A549 (cell line): ENCODE data around the gene FNDC3A. TPM values are rescaled to one million over a fixed set of nuclear protein-coding genes. Genes with fewer than 3 reads are reported as not detected.

Source experiments
- ATAC-seq, 2 experiments: fragments of 200-7000 bp in 1 of 2; fragments of >200 bp in 1 of 2; cut with Nextera tagmentation in 1 of 2; cut with Tn5 transposase in 1 of 2; 3 replicates each; pipeline versions ENCODE4 v1.8.0 to v1.9.1; 2018 to 2020; ENCODE audit warnings: mild to moderate bottlenecking in 1 of 2, moderate library complexity in 1 of 2
- CTCF ChIA-PET: fragments of 300-600 bp; sonication (Branson Sonifier 250); formaldehyde crosslinking; extraction: SDS; loops from one replicate; lab custom pipeline; 2021; ENCODE audit warnings: antibody characterized with exemption, inconsistent platforms; lab: Yijun Ruan, JAX
- POLR2A ChIA-PET: fragments of 350-600 bp; formaldehyde crosslinking; extraction: SDS; loops from one replicate; lab custom pipeline; 2021; ENCODE audit warnings: antibody characterized with exemption, inconsistent platforms; lab: Yijun Ruan, JAX
- DNase-seq, 2 experiments: peaks; one replicate each; pipeline versions ENCODE4 v3.0.0 to v3.0.0-alpha.2; 2011 to 2016; ENCODE audit warnings: low read depth in 1 of 2, low spot score in 1 of 2
- FAIRE-seq: peaks from 2 replicates; lab custom pipeline; 2011; peaks lifted over from hg19 to GRCh38; lab: Jason Lieb, UNC
- H3K27ac ChIP-seq, 2 experiments: fragments of >200 bp; sonication (Bioruptor Twin); formaldehyde crosslinking; 3 replicates each; pipeline ENCODE4 v1.5.1; 2016 to 2017
- H3K4me1 ChIP-seq: fragments of >200 bp; sonication (Bioruptor Twin); formaldehyde crosslinking; 3 replicates; pipeline ENCODE4 v1.6.1; 2016
- H3K4me2 ChIP-seq: fragments of >200 bp; sonication (Bioruptor Twin); formaldehyde crosslinking; 3 replicates; pipeline ENCODE4 v1.6.1; 2016
- H3K4me3 ChIP-seq: fragments of >200 bp; sonication (Bioruptor Twin); formaldehyde crosslinking; 3 replicates; pipeline ENCODE4 v1.5.1; 2016
- H3K9me3 ChIP-seq: fragments of >200 bp; sonication (Bioruptor Twin); formaldehyde crosslinking; 3 replicates; pipeline ENCODE4 v1.6.1; 2016
- CBX8 ChIP-seq: fragments of 200-600 bp; sonication (generic); IDR thresholded peaks from 2 replicates; pipeline ENCODE4 v1.6.1; 2016
- CHD2 ChIP-seq: fragments of 150-350 bp; IDR thresholded peaks from 2 replicates; pipeline ENCODE4 v1.6.1; 2014; ENCODE audit warnings: low read length; ENCODE audit not compliant: partially characterized antibody
- ESRRA ChIP-seq: fragments of 150-350 bp; IDR thresholded peaks from 2 replicates; pipeline ENCODE4 v1.6.1; 2014; ENCODE audit warnings: mild to moderate bottlenecking, low read length, borderline replicate concordance
- FOSB ChIP-seq: fragments of 250-450 bp; sonication (Bioruptor Pico); IDR thresholded peaks from 2 replicates; pipeline ENCODE4 v1.5.0; 2020; ENCODE audit warnings: mild to moderate bottlenecking, moderate library complexity
- FOSL2 ChIP-seq, 2 experiments: fragments of 450-650 bp in 1 of 2; fragments of >200 bp in 1 of 2; sonication (Bioruptor Twin) in 1 of 2; formaldehyde crosslinking; IDR thresholded peaks; 2 replicates each; pipeline versions ENCODE4 v1.5.0 to v1.6.1; 2016 to 2020; ENCODE audit warnings: mild to moderate bottlenecking in 1 of 2, moderate library complexity in 1 of 2
- FOXS1 ChIP-seq: fragments of 250-450 bp; sonication (Bioruptor Pico); IDR thresholded peaks from 2 replicates; pipeline ENCODE4 v1.5.0; 2020; ENCODE audit warnings: mild to moderate bottlenecking, moderate library complexity
- GATA3 ChIP-seq: IDR thresholded peaks from 2 replicates; pipeline ENCODE4 v1.6.1; 2012; ENCODE audit warnings: borderline replicate concordance
- HDAC2 ChIP-seq: fragments of 200-600 bp; sonication (generic); IDR thresholded peaks from 2 replicates; pipeline ENCODE4 v1.6.1; 2016
- HOXA7 ChIP-seq: fragments of 250-450 bp; sonication (Bioruptor Pico); IDR thresholded peaks from 2 replicates; pipeline ENCODE4 v1.5.0; 2020; ENCODE audit warnings: mild to moderate bottlenecking, moderate library complexity
- HOXB5 ChIP-seq: fragments of 250-450 bp; sonication (Bioruptor Pico); IDR thresholded peaks from 2 replicates; pipeline ENCODE4 v1.5.0; 2020; ENCODE audit warnings: mild to moderate bottlenecking, moderate library complexity
- JUN ChIP-seq, 2 experiments: fragments of >200 bp; sonication (Bioruptor Twin); formaldehyde crosslinking; IDR thresholded peaks; 2 replicates in 1 of 2; 3 replicates in 1 of 2; pipeline ENCODE4 v1.6.1; 2016 to 2017
- KDM5A ChIP-seq: fragments of 200-600 bp; sonication (generic); IDR thresholded peaks from 2 replicates; pipeline ENCODE4 v1.6.1; 2016; ENCODE audit warnings: antibody characterized with exemption, mild to moderate bottlenecking
- MAFK ChIP-seq: fragments of 450-650 bp; IDR thresholded peaks from 2 replicates; pipeline ENCODE4 v1.6.1; 2014; ENCODE audit not compliant: partially characterized antibody
- MAZ ChIP-seq: fragments of 150-350 bp; IDR thresholded peaks from 2 replicates; pipeline ENCODE4 v1.6.1; 2014; ENCODE audit warnings: antibody characterized with exemption, low read depth, low read length, borderline replicate concordance
- MYC ChIP-seq: IDR thresholded peaks from 2 replicates; pipeline ENCODE4 v1.6.1; 2012; ENCODE audit warnings: mild to moderate bottlenecking, inconsistent platforms, low read length, improper control_type of control experiment, borderline replicate concordance
- NPAS2 ChIP-seq: fragments of 250-450 bp; sonication (Bioruptor Pico); IDR thresholded peaks from 2 replicates; pipeline ENCODE4 v1.8.0; 2022; ENCODE audit warnings: mild to moderate bottlenecking, moderate library complexity, borderline replicate concordance
- NR3C1 ChIP-seq: fragments of >200 bp; sonication (Bioruptor Twin); formaldehyde crosslinking; IDR thresholded peaks from 3 replicates; pipeline ENCODE4 v1.6.1; 2017
- RCOR1 ChIP-seq: fragments of 150-350 bp; IDR thresholded peaks from 2 replicates; pipeline ENCODE4 v1.6.1; 2014; ENCODE audit warnings: antibody characterized with exemption, low read length, low read depth
- SMC3 ChIP-seq: fragments of >200 bp; sonication (Bioruptor Twin); formaldehyde crosslinking; IDR thresholded peaks from 3 replicates; pipeline ENCODE4 v1.6.1; 2018; ENCODE audit warnings: inconsistent platforms
- TFCP2L1 ChIP-seq: fragments of 250-450 bp; sonication (Bioruptor Pico); IDR thresholded peaks from 2 replicates; pipeline ENCODE4 v1.5.0; 2021; ENCODE audit warnings: mild to moderate bottlenecking
- TP53 ChIP-seq: fragments of 250-450 bp; sonication (Bioruptor Pico); IDR thresholded peaks from 2 replicates; pipeline ENCODE4 v1.5.0; 2021; ENCODE audit warnings: mild to moderate bottlenecking, moderate library complexity
- ZC3H11A ChIP-seq: fragments of 450-650 bp; IDR thresholded peaks from 2 replicates; pipeline ENCODE4 v1.6.1; 2014; ENCODE audit warnings: antibody characterized with exemption, mild to moderate bottlenecking
- ZFP36 ChIP-seq: fragments of 450-650 bp; IDR thresholded peaks from 2 replicates; pipeline ENCODE4 v1.6.1; 2014; ENCODE audit warnings: borderline replicate concordance; ENCODE audit not compliant: partially characterized antibody
- ZNF302 ChIP-seq: fragments of 250-450 bp; sonication (Bioruptor Pico); IDR thresholded peaks from 2 replicates; pipeline ENCODE4 v1.9.0; 2021; ENCODE audit warnings: inconsistent platforms, mild to moderate bottlenecking, moderate library complexity
- ZSCAN20 ChIP-seq: fragments of 250-450 bp; sonication (Bioruptor Pico); IDR thresholded peaks from 2 replicates; pipeline ENCODE4 v1.8.0; 2022; ENCODE audit warnings: mild to moderate bottlenecking, moderate library complexity
- WGBS: methylation state at CpG from one replicate; pipeline ENCODE4 v1.1.6; 2017; ENCODE audit errors: missing lambda C conversion rate; 5-methylcytosine and 5-hydroxymethylcytosine counted together
- polyA plus RNA-seq, 4 experiments: library from polyadenylated mRNA; depleted of rRNA in 3 of 4; stranded (reverse); fragments of >200 nt; fragmentation: RNase III in 1 of 4; extraction: RNeasy Plus Mini Kit Qiagen cat#74134 plus additional on column Dnase treatment in 1 of 4; gene quantifications; 2 replicates in 3 of 4; 3 replicates in 1 of 4; pipeline ENCODE4 v1.2.3, GENCODE V29; 2011 to 2017
- TF ChIP-seq, protein P1 (sequence below): fragments of 250-450 bp; sonication (Bioruptor Pico); IDR thresholded peaks from 2 replicates; pipeline ENCODE4 v1.5.0; 2020; ENCODE audit warnings: low read depth, mild to moderate bottlenecking, moderate library complexity
- TF ChIP-seq, protein P2 (sequence below): IDR thresholded peaks from 2 replicates; pipeline ENCODE4 v1.6.1; 2012; ENCODE audit warnings: low read depth, borderline replicate concordance
- TF ChIP-seq, protein P3 (sequence below): fragments of 250-450 bp; sonication (Bioruptor Pico); IDR thresholded peaks from 2 replicates; pipeline ENCODE4 v1.5.0; 2021; ENCODE audit warnings: mild to moderate bottlenecking, moderate library complexity, borderline replicate concordance
- TF ChIP-seq, protein P4 (sequence below): fragments of 150-350 bp; IDR thresholded peaks from 2 replicates; pipeline ENCODE4 v1.6.1; 2014; ENCODE audit warnings: low read depth, mild to moderate bottlenecking, low read length
- TF ChIP-seq, protein P5 (sequence below): IDR thresholded peaks from 2 replicates; pipeline ENCODE4 v1.6.1; 2012
- TF ChIP-seq, protein P6 (sequence below): IDR thresholded peaks from 2 replicates; pipeline ENCODE4 v1.6.1; 2012

Gene FNDC3A
- polyA plus RNA-seq, 2 of the 4 experiments (the other 2 are of a cell fraction) = 16.0 to 32.6 TPM

DNA sequence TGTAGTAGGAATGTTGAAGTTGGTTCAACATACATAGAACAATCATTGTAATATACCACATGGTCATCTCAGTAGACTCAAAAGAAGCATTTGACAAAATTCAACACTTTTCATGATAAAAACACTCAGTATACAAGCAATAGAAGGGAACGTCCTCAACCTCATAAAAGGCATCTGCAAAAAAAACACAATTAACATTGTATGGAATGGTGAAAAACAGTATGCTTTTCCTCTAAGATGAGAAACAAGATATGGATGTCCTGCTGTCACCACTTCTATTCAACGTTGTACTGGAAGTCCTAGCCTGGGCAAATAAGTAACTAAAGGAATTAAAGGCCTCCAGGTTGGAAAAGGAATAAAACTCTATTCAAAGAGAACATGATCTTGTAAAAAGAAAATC, 54.5 kb downstream of the FNDC3A start (continued):
- TF ChIP-seq FOSL2 (IDR thresholded peaks at IDR 0.05) = no peak
- TF ChIP-seq FOSL2 (CRISPR knock-in tag; IDR thresholded peaks at IDR 0.05) = no peak
- TF ChIP-seq NR3C1 = no peak
- TF ChIP-seq TFCP2L1 (CRISPR knock-in tag) = no peak
- no peak for TF ChIP-seq CBX8
- TF ChIP-seq, protein P1, sequence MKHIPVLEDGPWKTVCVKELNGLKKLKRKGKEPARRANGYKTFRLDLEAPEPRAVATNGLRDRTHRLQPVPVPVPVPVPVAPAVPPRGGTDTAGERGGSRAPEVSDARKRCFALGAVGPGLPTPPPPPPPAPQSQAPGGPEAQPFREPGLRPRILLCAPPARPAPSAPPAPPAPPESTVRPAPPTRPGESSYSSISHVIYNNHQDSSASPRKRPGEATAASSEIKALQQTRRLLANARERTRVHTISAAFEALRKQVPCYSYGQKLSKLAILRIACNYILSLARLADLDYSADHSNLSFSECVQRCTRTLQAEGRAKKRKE = no peak
- no peak for TF ChIP-seq ESRRA
- TF ChIP-seq, protein P2, sequence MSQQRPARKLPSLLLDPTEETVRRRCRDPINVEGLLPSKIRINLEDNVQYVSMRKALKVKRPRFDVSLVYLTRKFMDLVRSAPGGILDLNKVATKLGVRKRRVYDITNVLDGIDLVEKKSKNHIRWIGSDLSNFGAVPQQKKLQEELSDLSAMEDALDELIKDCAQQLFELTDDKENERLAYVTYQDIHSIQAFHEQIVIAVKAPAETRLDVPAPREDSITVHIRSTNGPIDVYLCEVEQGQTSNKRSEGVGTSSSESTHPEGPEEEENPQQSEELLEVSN = no peak

DNA sequence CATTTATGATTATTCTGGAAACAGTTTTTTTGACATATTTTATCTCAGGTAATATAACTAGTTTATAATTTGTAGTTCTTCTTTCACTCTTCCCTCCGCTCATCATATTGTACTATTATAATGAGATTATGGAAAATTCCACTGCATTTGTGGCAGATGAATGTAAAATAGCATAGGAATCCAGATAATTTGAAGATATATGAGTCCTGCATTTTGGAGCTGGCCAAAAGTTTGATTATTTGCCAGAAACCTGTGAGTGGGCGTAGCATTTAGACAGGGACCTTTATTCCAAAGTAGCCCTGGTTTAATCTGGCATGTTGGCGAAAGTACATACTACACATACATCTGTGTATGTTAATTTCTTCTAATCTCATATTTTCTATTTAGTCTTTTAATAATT, 65.2 kb downstream of the FNDC3A start:
- DNase-seq (no peak), FAIRE-seq (no peak)
- no peak overlapping the region for H3K27ac ChIP-seq
- H3K4me2 ChIP-seq = no peak overlapping the region
- 89% methylated on average over 3 of the region's 3 CpGs for WGBS
- TF ChIP-seq TP53 (no peak), MAFK (no peak), SMC3 (no peak), HDAC2 (no peak), NPAS2 (CRISPR knock-in tag) (no peak), FOSB (CRISPR knock-in tag) (no peak), CHD2 (no peak), MAZ (no peak), ZC3H11A (no peak), MYC (no peak), HOXB5 (CRISPR knock-in tag) (no peak), NR3C1 (no peak), FOXS1 (no peak)
- TF ChIP-seq, protein P2 = no peak
- TF ChIP-seq, protein P3, sequence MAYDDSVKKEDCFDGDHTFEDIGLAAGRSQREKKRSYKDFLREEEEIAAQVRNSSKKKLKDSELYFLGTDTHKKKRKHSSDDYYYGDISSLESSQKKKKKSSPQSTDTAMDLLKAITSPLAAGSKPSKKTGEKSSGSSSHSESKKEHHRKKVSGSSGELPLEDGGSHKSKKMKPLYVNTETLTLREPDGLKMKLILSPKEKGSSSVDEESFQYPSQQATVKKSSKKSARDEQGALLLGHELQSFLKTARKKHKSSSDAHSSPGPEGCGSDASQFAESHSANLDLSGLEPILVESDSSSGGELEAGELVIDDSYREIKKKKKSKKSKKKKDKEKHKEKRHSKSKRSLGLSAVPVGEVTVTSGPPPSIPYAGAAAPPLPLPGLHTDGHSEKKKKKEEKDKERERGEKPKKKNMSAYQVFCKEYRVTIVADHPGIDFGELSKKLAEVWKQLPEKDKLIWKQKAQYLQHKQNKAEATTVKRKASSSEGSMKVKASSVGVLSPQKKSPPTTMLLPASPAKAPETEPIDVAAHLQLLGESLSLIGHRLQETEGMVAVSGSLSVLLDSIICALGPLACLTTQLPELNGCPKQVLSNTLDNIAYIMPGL (CRISPR knock-in tag) = no peak
- TF ChIP-seq, protein P4, sequence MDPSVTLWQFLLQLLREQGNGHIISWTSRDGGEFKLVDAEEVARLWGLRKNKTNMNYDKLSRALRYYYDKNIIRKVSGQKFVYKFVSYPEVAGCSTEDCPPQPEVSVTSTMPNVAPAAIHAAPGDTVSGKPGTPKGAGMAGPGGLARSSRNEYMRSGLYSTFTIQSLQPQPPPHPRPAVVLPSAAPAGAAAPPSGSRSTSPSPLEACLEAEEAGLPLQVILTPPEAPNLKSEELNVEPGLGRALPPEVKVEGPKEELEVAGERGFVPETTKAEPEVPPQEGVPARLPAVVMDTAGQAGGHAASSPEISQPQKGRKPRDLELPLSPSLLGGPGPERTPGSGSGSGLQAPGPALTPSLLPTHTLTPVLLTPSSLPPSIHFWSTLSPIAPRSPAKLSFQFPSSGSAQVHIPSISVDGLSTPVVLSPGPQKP = no peak
- TF ChIP-seq, all 56 proteins: peak for 0
- ChIA-PET POLR2A (no interaction called here), CTCF (no interaction called here)
- H3K9me3 ChIP-seq = no peaks in the 10 kb centered on the region
- ATAC-seq = no peak
- H3K4me1 ChIP-seq = no peaks in the 10 kb centered on the region
- H3K4me3 ChIP-seq = no peak overlapping the region

DNA sequence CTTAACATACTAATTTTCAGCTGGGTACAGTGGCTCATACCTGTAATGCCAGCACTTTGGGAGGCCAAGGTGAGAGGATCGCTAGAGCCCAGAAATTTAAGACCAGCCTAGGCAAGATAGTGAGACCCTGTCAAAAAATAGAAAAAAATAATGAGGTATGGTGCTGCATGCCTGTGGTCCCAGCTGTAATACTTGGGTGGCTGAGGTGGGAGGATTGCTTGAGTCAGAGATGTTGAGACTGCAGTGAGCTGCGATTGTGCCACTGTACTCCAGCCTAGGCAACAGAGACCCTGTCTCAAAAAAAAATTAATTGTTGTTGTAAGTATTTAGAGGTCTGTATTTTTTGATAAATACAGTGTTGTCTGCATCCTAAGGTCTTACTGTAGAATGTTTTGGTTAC, 66.8 kb downstream of the FNDC3A start:
- 88% methylated on average over 2 of the region's 2 CpGs for WGBS
- Histone ChIP-seq H3K4me2 (no peak overlapping the region), H3K4me1 (no peaks in the 10 kb centered on the region), H3K9me3 (no peaks in the 10 kb centered on the region), H3K27ac (no peak overlapping the region), H3K4me3 (no peak overlapping the region)
- ChIA-PET CTCF (no interaction called here), POLR2A (no interaction called here)
- TF ChIP-seq, protein P5, sequence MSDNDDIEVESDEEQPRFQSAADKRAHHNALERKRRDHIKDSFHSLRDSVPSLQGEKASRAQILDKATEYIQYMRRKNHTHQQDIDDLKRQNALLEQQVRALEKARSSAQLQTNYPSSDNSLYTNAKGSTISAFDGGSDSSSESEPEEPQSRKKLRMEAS = no peak
- TF ChIP-seq FOSB (CRISPR knock-in tag) (no peak), HDAC2 (no peak), JUN (IDR thresholded peaks at IDR 0.05) (no peak), HOXB5 (CRISPR knock-in tag) (no peak), HOXA7 (CRISPR knock-in tag) (no peak), KDM5A (no peak), ZSCAN20 (CRISPR knock-in tag) (no peak), NR3C1 (no peak), CHD2 (no peak), RCOR1 (no peak), ZFP36 (no peak), MAZ (no peak), NPAS2 (CRISPR knock-in tag) (no peak), MAFK (no peak), FOSL2 (IDR thresholded peaks at IDR 0.05) (no peak), FOSL2 (CRISPR knock-in tag; IDR thresholded peaks at IDR 0.05) (no peak), ZNF302 (no peak), GATA3 (no peak)
- TF ChIP-seq, protein P6, sequence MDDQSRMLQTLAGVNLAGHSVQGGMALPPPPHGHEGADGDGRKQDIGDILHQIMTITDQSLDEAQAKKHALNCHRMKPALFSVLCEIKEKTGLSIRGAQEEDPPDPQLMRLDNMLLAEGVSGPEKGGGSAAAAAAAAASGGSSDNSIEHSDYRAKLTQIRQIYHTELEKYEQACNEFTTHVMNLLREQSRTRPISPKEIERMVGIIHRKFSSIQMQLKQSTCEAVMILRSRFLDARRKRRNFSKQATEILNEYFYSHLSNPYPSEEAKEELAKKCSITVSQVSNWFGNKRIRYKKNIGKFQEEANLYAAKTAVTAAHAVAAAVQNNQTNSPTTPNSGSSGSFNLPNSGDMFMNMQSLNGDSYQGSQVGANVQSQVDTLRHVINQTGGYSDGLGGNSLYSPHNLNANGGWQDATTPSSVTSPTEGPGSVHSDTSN = no peak
- ATAC-seq (no peak), DNase-seq (no peak), FAIRE-seq (no peak)
